NCI-H446 treated with DMSO at 0.1 percent for 48 hours (cell line): ENCODE results near the gene GPR179.

Source experiments
- DNase-seq: peaks from one replicate; lab custom pipeline; 2025; lab: John Stamatoyannopoulos, UW

GPR179 gene

GRCh38 chr17:38349097-38349730 is 5.5 kb upstream of the GPR179 start:
- DNase-seq, result peak; percentile 55

- no peak for DNase-seq
Observed at GRCh38 chr17:38345743-38346142, 2.0 kb upstream of the GPR179 start.

DNA sequence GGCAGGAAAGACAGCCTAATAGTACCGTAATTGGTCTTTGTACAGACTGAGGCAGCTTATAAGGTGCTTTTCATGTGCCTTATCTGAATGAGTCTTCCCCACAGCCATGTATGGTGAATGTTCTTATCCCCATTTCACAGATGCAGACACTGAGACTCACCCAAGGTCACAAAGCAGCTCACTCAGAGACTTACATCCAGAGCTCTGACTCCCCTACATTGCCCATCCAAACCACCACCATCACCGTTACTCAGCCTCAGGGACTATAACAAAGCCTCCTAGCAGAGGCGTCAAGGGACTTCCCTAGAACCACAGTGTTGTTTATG is 627 bp upstream of the GPR179 start:
- no peak for DNase-seq

DNA sequence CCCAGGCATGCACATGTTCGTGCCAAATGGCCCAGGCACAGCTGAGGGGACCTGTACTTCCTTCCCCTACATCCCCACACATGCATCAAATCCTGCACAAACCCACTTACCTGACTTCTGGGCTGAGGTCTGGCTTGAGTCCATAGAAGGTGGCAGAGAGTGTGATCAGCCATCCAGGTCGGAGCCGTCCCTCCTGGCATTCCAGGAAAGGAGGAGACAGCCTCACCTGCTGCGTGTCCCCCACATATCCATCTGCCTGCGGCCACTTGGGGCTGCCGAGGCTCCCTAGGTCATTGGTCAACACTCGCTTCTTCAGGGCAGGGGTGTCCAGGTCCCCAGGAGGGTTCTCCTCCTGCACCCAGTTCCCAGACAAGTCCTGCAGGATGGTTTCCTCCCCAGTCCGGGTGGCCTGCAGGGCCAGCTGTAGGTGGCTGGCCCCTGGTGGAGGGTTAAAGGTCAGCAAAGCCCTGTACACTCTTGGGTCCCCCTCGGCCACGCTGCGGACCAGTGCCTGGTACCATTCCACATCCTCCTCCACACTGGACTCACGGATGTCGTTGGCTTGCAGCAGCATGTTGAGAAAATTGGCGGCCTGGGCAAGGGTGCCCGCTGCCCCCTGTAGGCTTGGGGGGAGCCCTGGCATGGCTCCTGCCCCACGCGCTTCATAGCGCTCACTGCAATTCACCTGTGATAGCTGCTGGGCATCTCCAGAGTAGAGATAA is 709 bp downstream of the GPR179 start:
- no peak for DNase-seq

GRCh38 chr17:38341035-38341721 is 2.6 kb downstream of the GPR179 start:
- no peak for DNase-seq

- DNase-seq, result no peak
Observed at GRCh38 chr17:38339891-38340290, 3.9 kb downstream of the GPR179 start.

DNA sequence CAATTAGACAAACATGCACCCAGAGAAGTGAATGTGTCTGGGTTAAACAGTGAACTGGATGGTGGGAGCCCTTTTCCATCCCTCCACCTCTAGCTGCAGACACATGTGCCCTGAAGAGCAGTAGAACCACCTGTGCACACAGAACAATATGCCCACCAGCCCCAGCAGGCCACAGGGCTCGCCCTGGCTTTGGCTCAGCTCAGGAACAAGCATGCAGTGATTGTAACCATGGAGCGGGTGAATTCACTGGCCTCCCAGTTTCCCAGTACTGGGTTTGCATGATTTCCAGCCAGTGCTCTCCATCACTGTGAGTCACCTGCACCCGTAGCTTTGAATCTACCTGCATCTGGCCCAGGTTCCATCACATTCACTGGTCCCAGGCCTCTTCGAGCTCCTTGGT is 5.2 kb downstream of the GPR179 start:
- no peak for DNase-seq

- DNase-seq, result peak; percentile 29
Observed at GRCh38 chr17:38338053-38338452, 5.7 kb downstream of the GPR179 start.

GRCh38 chr17:38336838-38337237 is 6.9 kb downstream of the GPR179 start:
- no peak for DNase-seq

- no peak for DNase-seq
Observed at GRCh38 chr17:38334480-38335364, 9.0 kb downstream of the GPR179 start.

DNA sequence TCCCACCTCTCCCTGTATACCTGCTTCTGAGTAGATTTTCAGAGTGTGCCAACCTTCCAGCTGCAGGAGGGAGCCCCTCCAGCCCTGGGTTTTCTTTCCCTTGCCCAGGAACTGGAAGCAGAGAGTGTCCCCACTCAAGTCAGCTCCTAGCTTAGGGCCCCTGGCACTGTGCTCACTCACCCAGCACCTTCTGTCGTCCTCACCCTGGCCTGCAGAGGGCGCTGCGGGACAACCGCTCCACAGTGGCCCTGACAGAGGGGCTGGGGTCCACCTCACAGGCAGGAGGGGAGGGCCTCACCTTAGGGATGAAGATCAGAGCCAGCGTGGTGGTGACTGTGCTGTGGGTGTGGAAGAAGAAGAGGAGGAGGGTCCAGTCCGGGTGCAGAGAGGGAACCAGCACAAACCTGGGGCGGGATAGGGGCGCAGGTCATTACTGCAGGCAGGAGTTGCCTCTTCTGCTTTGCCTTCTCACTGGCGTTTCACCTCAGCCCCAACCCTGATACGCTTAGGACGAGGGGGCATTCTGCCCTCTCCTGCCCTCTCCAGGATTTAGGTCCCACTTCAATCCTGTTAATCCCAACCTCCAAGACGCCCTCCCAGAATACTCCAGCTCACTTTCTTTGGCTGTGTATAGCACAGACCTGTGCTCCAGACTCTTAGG is 10.0 kb downstream of the GPR179 start:
- DNase-seq, result no peak

GRCh38 chr17:38332735-38333134 is 11.0 kb downstream of the GPR179 start:
- no peak for DNase-seq

- no peak for DNase-seq
Observed at GRCh38 chr17:38330941-38331411, 12.8 kb downstream of the GPR179 start.

DNA sequence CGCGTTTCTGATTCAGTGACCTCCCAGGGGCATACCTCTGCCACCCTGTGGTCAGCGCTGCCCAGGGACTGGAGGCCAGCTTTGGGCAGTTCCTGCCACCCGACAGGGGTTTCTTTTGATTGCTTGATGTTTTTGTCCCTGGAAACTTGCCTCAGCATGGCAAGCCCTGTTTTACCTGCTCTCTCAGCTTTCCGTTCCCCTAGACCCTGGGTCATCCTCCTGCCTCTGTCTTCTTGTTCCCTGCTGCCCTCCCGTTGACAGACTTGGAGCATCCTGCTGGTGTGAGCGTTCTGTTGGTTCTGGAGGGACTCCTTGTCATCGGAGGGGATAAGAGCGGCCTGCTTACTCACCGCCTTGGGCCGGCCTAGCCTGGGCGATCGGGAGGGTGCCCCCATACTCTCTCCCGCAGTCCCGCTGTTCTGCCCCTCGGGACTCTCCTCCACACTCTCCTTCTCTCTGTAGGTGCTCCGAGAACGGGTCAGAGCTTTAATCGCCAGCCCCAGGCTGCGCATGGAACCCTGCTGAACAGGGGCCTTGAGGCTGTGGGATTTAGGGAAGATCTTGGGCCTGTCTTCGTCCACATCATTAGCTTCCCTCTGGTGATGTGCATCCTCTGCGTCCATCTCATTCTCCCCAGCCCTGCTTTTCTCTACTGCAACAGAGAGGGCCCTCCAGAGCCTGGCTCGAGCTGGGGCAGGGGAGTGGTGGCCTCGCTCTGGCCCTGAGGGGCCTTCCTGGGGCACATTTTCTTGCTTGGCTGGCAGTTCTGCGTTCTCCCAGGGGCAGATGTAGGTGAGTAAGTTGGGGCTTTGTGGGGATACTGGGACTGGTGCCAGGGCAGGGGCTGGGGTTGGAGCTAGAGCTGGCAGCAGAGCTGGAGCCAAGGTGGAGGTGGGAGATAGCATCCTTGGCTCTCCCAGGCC is 13.7 kb downstream of the GPR179 start:
- DNase-seq, result no peak

GRCh38 chr17:38329284-38329683 is 14.5 kb downstream of the GPR179 start:
- DNase-seq, result no peak

DNA sequence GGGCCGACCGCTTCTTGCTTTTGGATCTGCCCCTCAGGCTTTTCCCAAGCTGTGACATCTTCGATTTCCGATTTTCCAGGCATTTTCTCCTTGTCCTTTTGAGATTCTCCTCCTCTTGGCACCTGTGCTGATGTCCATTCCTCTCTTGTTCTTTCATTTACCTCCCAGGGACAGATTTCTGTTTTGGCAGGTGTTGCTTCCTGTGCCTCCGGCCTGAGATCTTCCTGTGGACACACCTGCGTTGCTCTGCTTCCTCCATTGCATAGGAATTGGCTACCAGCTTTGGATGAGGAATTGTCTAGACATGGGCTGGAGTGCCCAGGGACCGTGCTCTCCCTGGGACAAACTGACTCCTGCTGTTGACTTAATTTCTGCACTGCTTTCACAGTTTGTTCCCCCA is 15.1 kb downstream of the GPR179 start:
- no peak for DNase-seq

GRCh38 chr17:38327936-38328335 is 15.8 kb downstream of the GPR179 start:
- no peak for DNase-seq

- no peak for DNase-seq
Observed at GRCh38 chr17:38326996-38327792, 16.6 kb downstream of the GPR179 start.

GRCh38 chr17:38325221-38325851 is 18.4 kb downstream of the GPR179 start:
- no peak for DNase-seq
